ENCODE results near the gene SRRM2.

- TF ChIP-seq CTCF (IDR thresholded peaks at IDR 0.05) (no peak), ZFX (IDR thresholded peaks at IDR 0.05; ENCODE audit: borderline replicate concordance) (no peak)
Observed at GRCh38 chr16:2765462-2766404, 13.3 kb downstream of the SRRM2 start.
